ENCODE results near the gene SLC4A1AP. TPM values are rescaled to one million over a fixed set of nuclear protein-coding genes. Genes with fewer than 3 reads are reported as not detected.

The SLC4A1AP gene
- total and polyA plus RNA-seq, 9 of the 15 experiments (the other 6 are each of a cell fraction or from before 2014, with no cell fraction given): 8.1 to 40.5 (median 35.3) TPM

GRCh38 chr2:27735263-27735904 lies 71.7 kb downstream of the SLC4A1AP start (continued):
- TF ChIP-seq HES1 (IDR thresholded peaks at IDR 0.05; ENCODE audit: low read depth) (no peak), GABPB2 (CRISPR knock-in tag; conservative IDR thresholded peaks at IDR 0.05) (no peak), ZNF175 (CRISPR knock-in tag; IDR thresholded peaks at IDR 0.05; ENCODE audit: low read depth) (0 out of 2 replicates have a peak, but pooled peaks have one; percentile 24), ZNF253 (CRISPR knock-in tag; conservative IDR thresholded peaks at IDR 0.05) (no peak), THAP7 (CRISPR knock-in tag; IDR thresholded peaks at IDR 0.05) (0 out of 2 replicates have a peak, but pooled peaks have one; percentile 35), ADNP (tag; IDR thresholded peaks at IDR 0.05) (no peak), MGA (IDR thresholded peaks at IDR 0.05) (peak; percentile 73), MYC (IDR thresholded peaks at IDR 0.05; ENCODE audit: low read depth, low read length) (no peak), MYC (CRISPR knock-in tag; IDR thresholded peaks at IDR 0.05; ENCODE audit: borderline replicate concordance, low read depth) (no peak), SMC3 (conservative IDR thresholded peaks at IDR 0.05; ENCODE audit: insufficient read depth, low read depth, low read length) (no peak), DNMT1 (IDR thresholded peaks at IDR 0.05) (no peak), PPARD (CRISPR knock-in tag; IDR thresholded peaks at IDR 0.05) (no peak), ZNF354B (CRISPR knock-in tag; IDR thresholded peaks at IDR 0.05) (no peak), CBX8 (IDR thresholded peaks at IDR 0.05; ENCODE audit: borderline replicate concordance, extremely low read depth, low read depth, low read length, poor library complexity, severe bottlenecking) (no peak), HDAC1 (IDR thresholded peaks at IDR 0.05) (no peak)
